ENCODE measurements around the gene SLC52A1. TPM values are rescaled to one million over a fixed set of nuclear protein-coding genes. Genes with fewer than 3 reads are reported as not detected.

The SLC52A1 gene
- polyA plus RNA-seq, 2 of the 4 experiments (the other 2 are of a cell fraction), result 1.0 to 1.4 TPM

Other genes starting within 250 kb of the SLC52A1 start
- 0.50 and 0.58 TPM in 2 replicates for gene VMO1, start 249.1 kb downstream of the SLC52A1 start, polyA plus RNA-seq (2011; rRNA removed)
- gene VMO1, start 249.1 kb downstream of the SLC52A1 start, polyA plus RNA-seq (2017; fragmentation: RNase III; extraction: RNeasy Plus Mini Kit Qiagen cat#74134 plus additional on column Dnase treatment), result 0.39 to 1.1 TPM (median 0.81 TPM) in 3 replicates
- gene GLTPD2, start 246.5 kb downstream of the SLC52A1 start, polyA plus RNA-seq (2011; rRNA removed), result not detected in 2 replicates
- gene GLTPD2, start 246.5 kb downstream of the SLC52A1 start, polyA plus RNA-seq (2017; fragmentation: RNase III; extraction: RNeasy Plus Mini Kit Qiagen cat#74134 plus additional on column Dnase treatment), result not detected in 3 replicates
- 376 and 414 TPM in 2 replicates for gene PSMB6, start 239.3 kb downstream of the SLC52A1 start, polyA plus RNA-seq (2011; rRNA removed)
- gene PSMB6, start 239.3 kb downstream of the SLC52A1 start, polyA plus RNA-seq (2017; fragmentation: RNase III; extraction: RNeasy Plus Mini Kit Qiagen cat#74134 plus additional on column Dnase treatment), result 387 to 424 TPM (median 414 TPM) in 3 replicates
- 17.0 and 20.2 TPM in 2 replicates for gene PLD2, start 228.3 kb downstream of the SLC52A1 start, polyA plus RNA-seq (2011; rRNA removed)
- gene PLD2, start 228.3 kb downstream of the SLC52A1 start, polyA plus RNA-seq (2017; fragmentation: RNase III; extraction: RNeasy Plus Mini Kit Qiagen cat#74134 plus additional on column Dnase treatment), result 23.0 to 27.4 TPM (median 23.7 TPM) in 3 replicates
- gene MINK1, start 202.1 kb downstream of the SLC52A1 start, polyA plus RNA-seq (2011; rRNA removed), result 41.3 and 47.1 TPM in 2 replicates
- 65.2 to 73.1 TPM (median 66.9 TPM) in 3 replicates for gene MINK1, start 202.1 kb downstream of the SLC52A1 start, polyA plus RNA-seq (2017; fragmentation: RNase III; extraction: RNeasy Plus Mini Kit Qiagen cat#74134 plus additional on column Dnase treatment)
- gene C17orf107, start 135.9 kb downstream of the SLC52A1 start, polyA plus RNA-seq (2011; rRNA removed), result 0.11 and 0.13 TPM in 2 replicates
- 0.16 to 0.30 TPM (median 0.25 TPM) in 3 replicates for gene C17orf107, start 135.9 kb downstream of the SLC52A1 start, polyA plus RNA-seq (2017; fragmentation: RNase III; extraction: RNeasy Plus Mini Kit Qiagen cat#74134 plus additional on column Dnase treatment)
- 0.07 and 0.10 TPM in 2 replicates for gene CHRNE, start 132.3 kb downstream of the SLC52A1 start, polyA plus RNA-seq (2011; rRNA removed)
- 0.12 to 0.14 TPM (median 0.13 TPM) in 3 replicates for gene CHRNE, start 132.3 kb downstream of the SLC52A1 start, polyA plus RNA-seq (2017; fragmentation: RNase III; extraction: RNeasy Plus Mini Kit Qiagen cat#74134 plus additional on column Dnase treatment)
- gene GP1BA, start 103.1 kb downstream of the SLC52A1 start, polyA plus RNA-seq (2011; rRNA removed), result not detected in 2 replicates
- gene GP1BA, start 103.1 kb downstream of the SLC52A1 start, polyA plus RNA-seq (2017; fragmentation: RNase III; extraction: RNeasy Plus Mini Kit Qiagen cat#74134 plus additional on column Dnase treatment), result not detected in 3 replicates
- gene SLC25A11, start 95.4 kb downstream of the SLC52A1 start, polyA plus RNA-seq (2011; rRNA removed), result 60.2 and 64.4 TPM in 2 replicates
- 64.4 to 69.2 TPM (median 67.9 TPM) in 3 replicates for gene SLC25A11, start 95.4 kb downstream of the SLC52A1 start, polyA plus RNA-seq (2017; fragmentation: RNase III; extraction: RNeasy Plus Mini Kit Qiagen cat#74134 plus additional on column Dnase treatment)
- gene RNF167, start 95.2 kb downstream of the SLC52A1 start, polyA plus RNA-seq (2011; rRNA removed), result 98.7 and 110 TPM in 2 replicates
- gene RNF167, start 95.2 kb downstream of the SLC52A1 start, polyA plus RNA-seq (2017; fragmentation: RNase III; extraction: RNeasy Plus Mini Kit Qiagen cat#74134 plus additional on column Dnase treatment), result 83.9 to 93.7 TPM (median 86.4 TPM) in 3 replicates
- 1,417 and 1,732 TPM in 2 replicates for gene PFN1, start 86.9 kb downstream of the SLC52A1 start, polyA plus RNA-seq (2011; rRNA removed)
- 3,195 to 3,341 TPM (median 3,230 TPM) in 3 replicates for gene PFN1, start 86.9 kb downstream of the SLC52A1 start, polyA plus RNA-seq (2017; fragmentation: RNase III; extraction: RNeasy Plus Mini Kit Qiagen cat#74134 plus additional on column Dnase treatment)
- gene ENO3, start 84.3 kb downstream of the SLC52A1 start, polyA plus RNA-seq (2011; rRNA removed), result 52.5 and 53.5 TPM in 2 replicates
- gene ENO3, start 84.3 kb downstream of the SLC52A1 start, polyA plus RNA-seq (2017; fragmentation: RNase III; extraction: RNeasy Plus Mini Kit Qiagen cat#74134 plus additional on column Dnase treatment), result 79.0 to 109 TPM (median 102 TPM) in 3 replicates
- 72.6 and 94.9 TPM in 2 replicates for gene SPAG7, start 67.6 kb downstream of the SLC52A1 start, polyA plus RNA-seq (2011; rRNA removed)
- 101 to 102 TPM (median 102 TPM) in 3 replicates for gene SPAG7, start 67.6 kb downstream of the SLC52A1 start, polyA plus RNA-seq (2017; fragmentation: RNase III; extraction: RNeasy Plus Mini Kit Qiagen cat#74134 plus additional on column Dnase treatment)
- 12.4 and 17.7 TPM in 2 replicates for gene CAMTA2, start 47.8 kb downstream of the SLC52A1 start, polyA plus RNA-seq (2011; rRNA removed)
- gene CAMTA2, start 47.8 kb downstream of the SLC52A1 start, polyA plus RNA-seq (2017; fragmentation: RNase III; extraction: RNeasy Plus Mini Kit Qiagen cat#74134 plus additional on column Dnase treatment), result 30.1 to 33.8 TPM (median 30.3 TPM) in 3 replicates
- 0.66 and 0.86 TPM in 2 replicates for gene INCA1, start 37.9 kb downstream of the SLC52A1 start, polyA plus RNA-seq (2011; rRNA removed)
- 1.1 to 1.3 TPM (median 1.1 TPM) in 3 replicates for gene INCA1, start 37.9 kb downstream of the SLC52A1 start, polyA plus RNA-seq (2017; fragmentation: RNase III; extraction: RNeasy Plus Mini Kit Qiagen cat#74134 plus additional on column Dnase treatment)
- gene KIF1C, start 37.5 kb downstream of the SLC52A1 start, polyA plus RNA-seq (2011; rRNA removed), result 42.0 and 48.4 TPM in 2 replicates
- 74.0 to 77.4 TPM (median 76.5 TPM) in 3 replicates for gene KIF1C, start 37.5 kb downstream of the SLC52A1 start, polyA plus RNA-seq (2017; fragmentation: RNase III; extraction: RNeasy Plus Mini Kit Qiagen cat#74134 plus additional on column Dnase treatment)
- gene ZFP3, start 43.0 kb upstream of the SLC52A1 start, polyA plus RNA-seq (2011; rRNA removed), result 4.1 and 4.8 TPM in 2 replicates
- gene ZFP3, start 43.0 kb upstream of the SLC52A1 start, polyA plus RNA-seq (2017; fragmentation: RNase III; extraction: RNeasy Plus Mini Kit Qiagen cat#74134 plus additional on column Dnase treatment), result 1.6 to 1.9 TPM (median 1.7 TPM) in 3 replicates
- 4.9 and 5.1 TPM in 2 replicates for gene ZNF232, start 76.5 kb upstream of the SLC52A1 start, polyA plus RNA-seq (2011; rRNA removed)
- 4.7 to 5.1 TPM (median 4.7 TPM) in 3 replicates for gene ZNF232, start 76.5 kb upstream of the SLC52A1 start, polyA plus RNA-seq (2017; fragmentation: RNase III; extraction: RNeasy Plus Mini Kit Qiagen cat#74134 plus additional on column Dnase treatment)
- 0.01 TPM in 2 replicates for gene USP6, start 80.6 kb upstream of the SLC52A1 start, polyA plus RNA-seq (2011; rRNA removed)
- 0.04 to 0.09 TPM (median 0.07 TPM) in 3 replicates for gene USP6, start 80.6 kb upstream of the SLC52A1 start, polyA plus RNA-seq (2017; fragmentation: RNase III; extraction: RNeasy Plus Mini Kit Qiagen cat#74134 plus additional on column Dnase treatment)
- gene ZNF594, start 156.4 kb upstream of the SLC52A1 start, polyA plus RNA-seq (2011; rRNA removed), result 3.8 and 4.3 TPM in 2 replicates
- 2.2 to 2.7 TPM (median 2.3 TPM) in 3 replicates for gene ZNF594, start 156.4 kb upstream of the SLC52A1 start, polyA plus RNA-seq (2017; fragmentation: RNase III; extraction: RNeasy Plus Mini Kit Qiagen cat#74134 plus additional on column Dnase treatment)
- gene SCIMP, start 199.4 kb upstream of the SLC52A1 start, polyA plus RNA-seq (2011; rRNA removed), result not detected in 2 replicates
- gene SCIMP, start 199.4 kb upstream of the SLC52A1 start, polyA plus RNA-seq (2017; fragmentation: RNase III; extraction: RNeasy Plus Mini Kit Qiagen cat#74134 plus additional on column Dnase treatment), result not detected in 3 replicates
- gene RABEP1, start 246.9 kb upstream of the SLC52A1 start, polyA plus RNA-seq (2011; rRNA removed), result 38.1 and 65.5 TPM in 2 replicates
- 41.7 to 44.7 TPM (median 44.4 TPM) in 3 replicates for gene RABEP1, start 246.9 kb upstream of the SLC52A1 start, polyA plus RNA-seq (2017; fragmentation: RNase III; extraction: RNeasy Plus Mini Kit Qiagen cat#74134 plus additional on column Dnase treatment)